WTC11 (cell line): ENCODE measurements around the gene SIM2. TPM values are rescaled to one million over a fixed set of nuclear protein-coding genes. Genes with fewer than 3 reads are reported as not detected.
A peak's percentile ranks its signal among the peaks of the same experiment; 100 is the strongest.

Experiments used
- ATAC-seq: fragments of 200-7000 bp; cut with Tn5 transposase; 2 replicates; pipeline ENCODE4 v1.10.0; 2021; ENCODE audit warnings: mild to moderate bottlenecking, moderate library complexity
- CTCF ChIA-PET: fragments of 300-600 bp; sonication (Branson Sonifier 250); formaldehyde crosslinking; loops from one replicate; lab custom pipeline; 2021; ENCODE audit warnings: antibody characterized with exemption; lab: Charles Lee
- POLR2A ChIA-PET: fragments of 350-600 bp; sonication (Branson Sonifier 250); formaldehyde crosslinking; loops from one replicate; lab custom pipeline; 2021; ENCODE audit warnings: antibody characterized with exemption; lab: Charles Lee
- DNase-seq: peaks from one replicate; pipeline ENCODE4 v3.0.0; 2021; ENCODE audit warnings: low spot score
- H3K27ac Mint-ChIP-seq: 2 replicates; pipeline ENCODE4 v1.8.0; 2021; ENCODE audit warnings: mixed read lengths
- H3K27me3 Mint-ChIP-seq: 2 replicates; pipeline ENCODE4 v1.8.0; 2021; ENCODE audit warnings: low read depth, mild to moderate bottlenecking, moderate library complexity, mixed read lengths
- H3K36me3 Mint-ChIP-seq: 2 replicates; pipeline ENCODE4 v1.8.0; 2021; ENCODE audit warnings: mixed read lengths
- H3K4me1 Mint-ChIP-seq: 2 replicates; pipeline ENCODE4 v1.8.0; 2022; ENCODE audit warnings: mixed read lengths
- H3K4me3 Mint-ChIP-seq: 2 replicates; pipeline ENCODE4 v1.8.0; 2021; ENCODE audit warnings: mild to moderate bottlenecking, moderate library complexity, mixed read lengths
- H3K9me3 Mint-ChIP-seq: 2 replicates; pipeline ENCODE4 v1.8.0; 2021; ENCODE audit warnings: mixed read lengths
- ATF2 ChIP-seq: sonication (generic); formaldehyde crosslinking; IDR thresholded peaks from 2 replicates; pipeline ENCODE4 v1.8.1; 2022; ENCODE audit warnings: low read depth, missing genetic modification reagents, borderline replicate concordance
- CDX4 ChIP-seq: fragments of 250-450 bp; sonication (Bioruptor Pico); IDR thresholded peaks from 2 replicates; pipeline ENCODE4 v1.9.0; 2021; ENCODE audit warnings: moderate library complexity, mild to moderate bottlenecking, inconsistent platforms, borderline replicate concordance
- CTCF ChIP-seq: fragments of 200-600 bp; IDR thresholded peaks from 2 replicates; pipeline ENCODE4 v1.8.0; 2022; ENCODE audit warnings: antibody characterized with exemption
- E2F5 ChIP-seq: sonication (generic); formaldehyde crosslinking; IDR thresholded peaks from 2 replicates; pipeline ENCODE4 v1.8.1; 2022; ENCODE audit warnings: mild to moderate bottlenecking, moderate library complexity, missing genetic modification reagents
- GRHL2 ChIP-seq: fragments of 250-450 bp; sonication (Bioruptor Pico); IDR thresholded peaks from 2 replicates; pipeline ENCODE4 v1.8.0; 2022; ENCODE audit warnings: mild to moderate bottlenecking, moderate library complexity; ENCODE audit not compliant: insufficient replicate concordance, severe bottlenecking
- IRF2 ChIP-seq: sonication (generic); formaldehyde crosslinking; IDR thresholded peaks from 2 replicates; pipeline ENCODE4 v1.8.0; 2022; ENCODE audit warnings: low read depth, missing genetic modification reagents, borderline replicate concordance
- NR1H2 ChIP-seq: sonication (generic); formaldehyde crosslinking; IDR thresholded peaks from 2 replicates; pipeline ENCODE4 v1.9.0; 2021; ENCODE audit warnings: mild to moderate bottlenecking, moderate library complexity, missing genetic modification reagents
- RELA ChIP-seq: sonication (generic); formaldehyde crosslinking; IDR thresholded peaks from 2 replicates; pipeline ENCODE4 v1.8.1; 2022; ENCODE audit warnings: missing genetic modification reagents, mild to moderate bottlenecking, borderline replicate concordance
- SOX15 ChIP-seq: fragments of 250-450 bp; sonication (Bioruptor Pico); IDR thresholded peaks from 2 replicates; pipeline ENCODE4 v1.9.0; 2021; ENCODE audit warnings: mild to moderate bottlenecking
- SP1 ChIP-seq: sonication (generic); formaldehyde crosslinking; conservative IDR thresholded peaks from 2 replicates; pipeline ENCODE4 v1.8.1; 2022; ENCODE audit warnings: missing genetic modification reagents
- ZNF317 ChIP-seq: sonication (generic); formaldehyde crosslinking; IDR thresholded peaks from 2 replicates; pipeline ENCODE4 v1.8.1; 2023; ENCODE audit warnings: low read depth, mild to moderate bottlenecking, moderate library complexity, missing genetic modification reagents, borderline replicate concordance
- ZNF671 ChIP-seq: fragments of 250-450 bp; sonication (Bioruptor Pico); IDR thresholded peaks from 2 replicates; pipeline ENCODE4 v1.8.0; 2021; ENCODE audit warnings: mild to moderate bottlenecking
- ZSCAN18 ChIP-seq: fragments of 250-450 bp; sonication (Bioruptor Pico); IDR thresholded peaks from 2 replicates; pipeline ENCODE4 v2.1.2; 2022; ENCODE audit warnings: mild to moderate bottlenecking, moderate library complexity
- total RNA-seq: library from RNA; stranded (reverse); gene quantifications from 3 replicates; pipeline ENCODE4 v1.2.3, GENCODE V29; 2021
- TF ChIP-seq, protein P1 (sequence below): sonication (generic); formaldehyde crosslinking; IDR thresholded peaks from 2 replicates; pipeline ENCODE4 v1.8.1; 2023; ENCODE audit warnings: mild to moderate bottlenecking, missing genetic modification reagents

The SIM2 gene
- total RNA-seq, 1 experiment from 2014 or later = 0.17 TPM

DNA sequence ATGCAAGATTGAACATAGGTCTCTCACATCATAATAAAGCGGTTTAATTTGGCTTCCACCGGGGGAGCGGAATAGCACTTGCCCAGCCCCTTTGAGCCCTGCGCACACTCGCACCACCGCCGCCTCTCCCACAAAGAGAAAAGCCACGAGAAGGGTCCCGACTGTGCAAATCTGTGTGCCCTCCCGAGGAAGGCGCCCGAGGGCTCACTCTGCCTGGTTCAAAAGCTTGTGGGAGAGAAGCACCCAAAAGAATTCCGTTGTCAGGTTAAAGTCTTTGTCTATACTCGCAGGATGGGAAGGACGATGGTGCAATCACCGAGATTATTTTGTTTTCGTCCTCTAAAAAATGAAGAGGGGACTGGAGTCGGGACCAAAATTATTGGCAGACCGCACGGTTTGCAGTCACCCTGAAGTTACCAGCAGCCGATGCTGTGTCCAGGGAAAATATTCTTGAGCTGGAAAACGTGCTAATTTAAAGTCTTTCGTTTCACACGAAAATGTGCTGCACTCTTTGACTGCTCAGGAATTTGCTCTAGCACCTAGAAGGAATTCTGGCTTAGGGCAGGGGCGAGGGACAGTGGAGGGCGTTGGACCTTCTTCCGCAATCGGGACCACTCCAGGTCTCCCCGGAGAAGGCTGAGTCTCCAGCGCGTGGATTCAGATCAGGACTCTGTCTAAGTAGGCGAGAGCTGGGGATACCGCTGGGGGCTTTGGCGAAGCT is 6.6 kb upstream of the SIM2 start:
- no peak for TF ChIP-seq IRF2 (CRISPR knock-in tag)
- TF ChIP-seq ATF2 = no peak
- no peak for TF ChIP-seq ZSCAN18 (CRISPR knock-in tag)
- no peak for TF ChIP-seq SP1
- no peak for TF ChIP-seq RELA (CRISPR knock-in tag)
- TF ChIP-seq SOX15 (CRISPR knock-in tag) = no peak
- no peak for TF ChIP-seq ZNF317
- no peak for TF ChIP-seq GRHL2 (CRISPR knock-in tag)
- TF ChIP-seq, protein P1, sequence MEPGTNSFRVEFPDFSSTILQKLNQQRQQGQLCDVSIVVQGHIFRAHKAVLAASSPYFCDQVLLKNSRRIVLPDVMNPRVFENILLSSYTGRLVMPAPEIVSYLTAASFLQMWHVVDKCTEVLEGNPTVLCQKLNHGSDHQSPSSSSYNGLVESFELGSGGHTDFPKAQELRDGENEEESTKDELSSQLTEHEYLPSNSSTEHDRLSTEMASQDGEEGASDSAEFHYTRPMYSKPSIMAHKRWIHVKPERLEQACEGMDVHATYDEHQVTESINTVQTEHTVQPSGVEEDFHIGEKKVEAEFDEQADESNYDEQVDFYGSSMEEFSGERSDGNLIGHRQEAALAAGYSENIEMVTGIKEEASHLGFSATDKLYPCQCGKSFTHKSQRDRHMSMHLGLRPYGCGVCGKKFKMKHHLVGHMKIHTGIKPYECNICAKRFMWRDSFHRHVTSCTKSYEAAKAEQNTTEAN (CRISPR knock-in tag) = no peak
- TF ChIP-seq NR1H2 = no peak
- Mint-ChIP-seq H3K4me1 (peaks cover 51% of the 10 kb centered on the region), H3K9me3 (peaks cover 8% of the 10 kb centered on the region), H3K27ac (no peak overlapping the region), H3K36me3 (peaks cover 2% of the 10 kb centered on the region; the same call in 1 of the 2 replicates), H3K4me3 (peak overlapping the region; percentile 52), H3K27me3 (peaks cover 98% of the 10 kb centered on the region)
- ATAC-seq (no peak), DNase-seq (no peak)
- ChIA-PET CTCF (interaction anchor here (0.7 to 3.5 kb wide), 12 partner anchors 10 to 270 kb away, joined by 3 to 52 read pairs (median 6); no protein-coding TSS in a partner anchor), POLR2A (interaction anchor here (1.1 kb wide), 1 partner anchor 18 kb away, joined by 3 read pairs; no protein-coding TSS in a partner anchor)

DNA sequence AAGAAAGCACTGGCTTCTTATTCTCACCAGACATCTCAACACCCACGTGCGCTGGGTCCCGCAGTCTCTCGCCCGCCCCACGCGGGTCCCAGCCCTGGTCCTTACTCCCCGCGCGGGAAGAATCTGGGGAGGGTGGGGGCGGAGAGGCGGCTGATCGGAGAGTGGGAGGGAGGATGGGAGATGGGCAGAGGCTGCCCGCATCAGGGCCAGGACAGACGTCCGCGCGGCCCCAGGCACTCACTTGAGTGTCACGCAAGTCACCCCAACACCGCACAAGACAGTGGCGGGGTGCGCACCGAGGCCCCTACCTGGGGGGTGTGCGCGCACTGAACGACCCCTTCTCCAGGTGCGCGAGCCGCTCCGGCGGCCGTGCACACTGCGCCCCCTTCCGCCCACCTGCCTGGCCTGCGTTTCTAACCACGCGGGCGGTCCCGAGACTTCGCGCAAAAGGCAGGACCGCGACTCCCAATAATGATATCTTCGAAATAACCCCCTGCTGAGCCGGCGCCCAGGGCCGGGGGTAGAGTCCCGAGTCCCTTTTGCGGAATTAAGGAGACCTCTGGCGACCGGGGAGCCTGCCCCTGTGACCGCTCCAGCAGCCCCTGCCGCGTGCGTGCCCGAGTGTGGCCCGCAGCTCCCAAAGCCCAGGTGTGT is 6.0 kb upstream of the SIM2 start:
- H3K36me3 Mint-ChIP-seq = peaks cover 2% of the 10 kb centered on the region; the same call in 1 of the 2 replicates
- H3K27ac Mint-ChIP-seq = no peak overlapping the region
- ATAC-seq (peak; percentile 17), DNase-seq (peak; percentile 67)
- CTCF ChIA-PET = interaction anchor here (0.7 to 3.5 kb wide), 12 partner anchors 9 to 270 kb away, joined by 3 to 52 read pairs (median 6); no protein-coding TSS in a partner anchor
- TF ChIP-seq E2F5 (CRISPR knock-in tag) (no peak), CDX4 (CRISPR knock-in tag) (no peak), CTCF (peak; percentile 54), ZNF671 (CRISPR knock-in tag) (no peak)
- TF ChIP-seq, all 79 proteins: peak for 1
- peak overlapping the region; percentile 52 for H3K4me3 Mint-ChIP-seq
- H3K9me3 Mint-ChIP-seq = peaks cover 8% of the 10 kb centered on the region
- POLR2A ChIA-PET = no interaction called here
- peaks cover 51% of the 10 kb centered on the region for H3K4me1 Mint-ChIP-seq
- peaks cover 98% of the 10 kb centered on the region for H3K27me3 Mint-ChIP-seq
